Neutrophil (primary cell): Measurements from ENCODE around the gene HNF4A.

ENCODE experiments used
- H3K27ac ChIP-seq: fragments of 200-600 bp; sonication (generic); 2 replicates; pipeline ENCODE4 v1.5.1; 2016; ENCODE audit warnings: mild to moderate bottlenecking, moderate library complexity
- H3K27me3 ChIP-seq: fragments of 200-600 bp; sonication (generic); 2 replicates; pipeline ENCODE4 v1.6.0; 2016; ENCODE audit warnings: mild to moderate bottlenecking
- H3K36me3 ChIP-seq: fragments of 200-600 bp; sonication (generic); 2 replicates; pipeline ENCODE4 v1.5.1; 2017
- H3K4me1 ChIP-seq, 2 experiments: fragments of 200-600 bp in 1 of 2; sonication (generic) in 1 of 2; 1 replicate in 1 of 2; 2 replicates in 1 of 2; pipeline versions ENCODE4 v1.5.1 to v1.6.1; 2013 to 2016; ENCODE audit warnings: low read depth in 1 of 2, low read length in 1 of 2, mild to moderate bottlenecking in 1 of 2, moderate library complexity in 1 of 2; ENCODE audit not compliant: control insufficient read depth in 1 of 2, insufficient read depth in 1 of 2
- H3K4me3 ChIP-seq, 2 experiments: fragments of 200-600 bp in 1 of 2; sonication (generic) in 1 of 2; 1 replicate in 1 of 2; 2 replicates in 1 of 2; pipeline ENCODE4 v1.5.1; 2013 to 2016; ENCODE audit warnings: low read depth in 1 of 2, low read length in 1 of 2, mild to moderate bottlenecking in 1 of 2, moderate library complexity in 1 of 2
- H3K9me3 ChIP-seq: fragments of 200-600 bp; sonication (generic); 2 replicates; pipeline ENCODE4 v1.5.1; 2016
- CTCF ChIP-seq: fragments of 200-600 bp; sonication (generic); IDR thresholded peaks from 2 replicates; pipeline ENCODE4 v1.5.1; 2016; ENCODE audit warnings: antibody characterized with exemption

The HNF4A gene

GRCh38 chr20:44411020-44411756 lies 55.7 kb downstream of the HNF4A start:
- Histone ChIP-seq H3K36me3 (no peaks in the 10 kb centered on the region), H3K4me3 (no peak overlapping the region), H3K4me1 (no peaks in the 10 kb centered on the region), H3K9me3 (no peaks in the 10 kb centered on the region), H3K27ac (no peak overlapping the region), H3K27me3 (peaks cover 20% of the 10 kb centered on the region)
- TF ChIP-seq CTCF = no peak

GRCh38 chr20:44411757-44412401 lies 56.4 kb downstream of the HNF4A start:
- Histone ChIP-seq H3K27ac (no peak overlapping the region), H3K27me3 (peaks cover 20% of the 10 kb centered on the region), H3K4me1 (no peaks in the 10 kb centered on the region), H3K36me3 (no peaks in the 10 kb centered on the region), H3K9me3 (no peaks in the 10 kb centered on the region), H3K4me3 (no peak overlapping the region)
- TF ChIP-seq CTCF = no peak

- Histone ChIP-seq H3K36me3 (no peaks in the 10 kb centered on the region), H3K4me1 (no peaks in the 10 kb centered on the region), H3K4me3 (no peak overlapping the region), H3K27ac (no peak overlapping the region), H3K9me3 (no peaks in the 10 kb centered on the region), H3K27me3 (peaks cover 20% of the 10 kb centered on the region)
- TF ChIP-seq CTCF = no peak
These were observed 57.1 kb downstream of the HNF4A start for GRCh38 chr20:44412402-44413144.

- H3K36me3 ChIP-seq = no peaks in the 10 kb centered on the region
- H3K4me3 ChIP-seq = no peak overlapping the region
- no peak overlapping the region for H3K27ac ChIP-seq
- H3K4me1 ChIP-seq = no peaks in the 10 kb centered on the region
- H3K9me3 ChIP-seq = no peaks in the 10 kb centered on the region
- no peak for TF ChIP-seq CTCF
- peaks cover 20% of the 10 kb centered on the region for H3K27me3 ChIP-seq
These were observed 58.3 kb downstream of the HNF4A start for GRCh38 chr20:44413575-44414345.

GRCh38 chr20:44414346-44414714 lies 58.8 kb downstream of the HNF4A start:
- Histone ChIP-seq H3K36me3 (no peaks in the 10 kb centered on the region), H3K27ac (no peak overlapping the region), H3K27me3 (peaks cover 20% of the 10 kb centered on the region), H3K4me3 (no peak overlapping the region), H3K9me3 (no peaks in the 10 kb centered on the region), H3K4me1 (no peaks in the 10 kb centered on the region)
- no peak for TF ChIP-seq CTCF
